ENCODE results near the gene RAD50.

GRCh38 chr5:132637241-132637640, 80.5 kb downstream of the RAD50 start:
- TF ChIP-seq CTCF (IDR thresholded peaks at IDR 0.05) = no peak
- no peak for TF ChIP-seq POLR2A (IDR thresholded peaks at IDR 0.05)
